Glutamatergic neuron (in vitro differentiated cells): ENCODE measurements around the gene MRTFB. TPM values are rescaled to one million over a fixed set of nuclear protein-coding genes. Genes with fewer than 3 reads are reported as not detected.

Source experiments
- DNase-seq: peaks from one replicate; pipeline ENCODE4 v3.0.0; 2022
- H3K27ac Mint-ChIP-seq: one replicate; pipeline ENCODE4 v1.8.0; 2020; ENCODE audit warnings: mild to moderate bottlenecking, mixed read lengths, inconsistent platforms; ENCODE audit not compliant: unreplicated experiment
- H3K27me3 Mint-ChIP-seq: one replicate; pipeline ENCODE4 v1.8.0; 2020; ENCODE audit warnings: mild to moderate bottlenecking, moderate library complexity, mixed read lengths, inconsistent platforms; ENCODE audit not compliant: unreplicated experiment
- H3K36me3 Mint-ChIP-seq: one replicate; pipeline ENCODE4 v1.8.0; 2020; ENCODE audit warnings: mild to moderate bottlenecking, mixed read lengths, inconsistent platforms; ENCODE audit not compliant: unreplicated experiment
- H3K4me1 Mint-ChIP-seq: one replicate; pipeline ENCODE4 v1.8.0; 2020; ENCODE audit warnings: mild to moderate bottlenecking, low read depth, mixed read lengths, inconsistent platforms; ENCODE audit not compliant: unreplicated experiment
- H3K4me3 Mint-ChIP-seq: one replicate; pipeline ENCODE4 v1.8.0; 2020; ENCODE audit warnings: mild to moderate bottlenecking, mixed read lengths, inconsistent platforms; ENCODE audit not compliant: unreplicated experiment
- H3K9me3 Mint-ChIP-seq: one replicate; pipeline ENCODE4 v1.8.0; 2020; ENCODE audit warnings: mild to moderate bottlenecking, moderate library complexity, mixed read lengths, inconsistent platforms; ENCODE audit not compliant: unreplicated experiment
- CTCF ChIP-seq: fragments of 200-600 bp; sonication (generic); IDR thresholded peaks from one replicate; pipeline ENCODE4 v1.5.0; 2021; ENCODE audit not compliant: partially characterized antibody, unreplicated experiment
- total RNA-seq: library from RNA; stranded (reverse); fragmentation: NEBNext Ultra II Directional; extraction: Animal tissue kit (Norgen Biotek cat#: 25700); gene quantifications from one replicate; pipeline ENCODE4 v1.2.1, GENCODE V29; 2021; ENCODE audit not compliant: unreplicated experiment

Gene MRTFB
- total RNA-seq, 1 donor from 2014 or later = 29.6 TPM

GRCh38 chr16:14238756-14239155 is 167.6 kb downstream of the MRTFB start:
- Mint-ChIP-seq H3K36me3 (no peaks in the 10 kb centered on the region), H3K4me3 (no peak overlapping the region)
- no peak for TF ChIP-seq CTCF

GRCh38 chr16:14239791-14240190 is 168.7 kb downstream of the MRTFB start:
- Mint-ChIP-seq H3K27ac (no peak overlapping the region), H3K36me3 (no peaks in the 10 kb centered on the region), H3K4me3 (no peak overlapping the region), H3K27me3 (no peaks in the 10 kb centered on the region), H3K4me1 (no peaks in the 10 kb centered on the region), H3K9me3 (peaks cover 3% of the 10 kb centered on the region)
- no peak for DNase-seq
- TF ChIP-seq CTCF = no peak

More at GRCh38 chr16:14238756-14239155, 167.6 kb downstream of the MRTFB start:
- DNase-seq = no peak
- Mint-ChIP-seq H3K27me3 (no peaks in the 10 kb centered on the region), H3K4me1 (no peaks in the 10 kb centered on the region), H3K27ac (no peak overlapping the region), H3K9me3 (peaks cover 3% of the 10 kb centered on the region)

DNA sequence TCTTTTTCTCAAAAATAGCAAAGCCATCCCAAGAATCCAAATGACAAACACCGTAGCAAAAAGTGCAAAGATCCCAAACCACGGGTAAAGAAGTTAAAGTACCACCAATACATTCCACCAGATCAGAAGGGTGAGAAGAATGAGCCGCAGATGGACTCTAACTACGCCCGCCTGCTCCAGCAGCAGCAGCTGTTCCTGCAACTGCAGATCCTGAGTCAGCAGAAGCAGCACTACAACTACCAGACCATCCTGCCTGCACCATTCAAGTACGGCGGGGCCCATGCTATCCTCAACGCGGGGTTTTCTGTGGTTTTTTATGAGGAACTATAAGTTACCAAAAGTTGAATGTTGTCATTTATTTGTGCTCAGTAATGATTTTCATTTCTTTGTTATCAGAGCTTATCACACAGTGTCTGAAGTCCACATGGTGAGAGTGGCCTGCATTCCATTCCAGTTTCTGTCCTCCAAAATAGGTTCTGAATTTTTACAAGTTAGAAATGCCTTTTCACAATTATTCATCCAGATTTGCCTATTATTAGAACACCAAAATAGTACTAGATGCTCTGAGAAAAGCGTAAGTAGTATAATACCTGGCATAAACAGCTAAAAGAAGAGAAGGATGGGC is 169.2 kb downstream of the MRTFB start:
- Mint-ChIP-seq H3K27ac (no peak overlapping the region), H3K4me3 (no peak overlapping the region), H3K36me3 (no peaks in the 10 kb centered on the region), H3K4me1 (no peaks in the 10 kb centered on the region), H3K9me3 (peaks cover 3% of the 10 kb centered on the region), H3K27me3 (no peaks in the 10 kb centered on the region)
- no peak for TF ChIP-seq CTCF
- DNase-seq = peak; percentile 41

- H3K27me3 Mint-ChIP-seq = no peaks in the 10 kb centered on the region
- H3K27ac Mint-ChIP-seq = no peak overlapping the region
- H3K4me1 Mint-ChIP-seq = no peaks in the 10 kb centered on the region
- no peak for DNase-seq
- no peaks in the 10 kb centered on the region for H3K36me3 Mint-ChIP-seq
- TF ChIP-seq CTCF = no peak
- H3K9me3 Mint-ChIP-seq = peaks cover 3% of the 10 kb centered on the region
- H3K4me3 Mint-ChIP-seq = no peak overlapping the region
These were observed 169.8 kb downstream of the MRTFB start for GRCh38 chr16:14240964-14241363.

- Mint-ChIP-seq H3K27ac (no peak overlapping the region), H3K36me3 (no peaks in the 10 kb centered on the region), H3K9me3 (peaks cover 3% of the 10 kb centered on the region), H3K4me3 (no peak overlapping the region), H3K27me3 (no peaks in the 10 kb centered on the region), H3K4me1 (no peaks in the 10 kb centered on the region)
- no peak for DNase-seq
- no peak for TF ChIP-seq CTCF
These were observed 170.5 kb downstream of the MRTFB start for GRCh38 chr16:14241631-14242030.
